Measurements from ENCODE around the gene MAPK8IP3. TPM values are rescaled to one million over a fixed set of nuclear protein-coding genes. Genes with fewer than 3 reads are reported as not detected.
A peak's percentile ranks its signal among the peaks of the same experiment; 100 is the strongest.

The MAPK8IP3 gene
- total RNA-seq, 2 donors from 2014 or later: 109 to 111 TPM

DNA sequence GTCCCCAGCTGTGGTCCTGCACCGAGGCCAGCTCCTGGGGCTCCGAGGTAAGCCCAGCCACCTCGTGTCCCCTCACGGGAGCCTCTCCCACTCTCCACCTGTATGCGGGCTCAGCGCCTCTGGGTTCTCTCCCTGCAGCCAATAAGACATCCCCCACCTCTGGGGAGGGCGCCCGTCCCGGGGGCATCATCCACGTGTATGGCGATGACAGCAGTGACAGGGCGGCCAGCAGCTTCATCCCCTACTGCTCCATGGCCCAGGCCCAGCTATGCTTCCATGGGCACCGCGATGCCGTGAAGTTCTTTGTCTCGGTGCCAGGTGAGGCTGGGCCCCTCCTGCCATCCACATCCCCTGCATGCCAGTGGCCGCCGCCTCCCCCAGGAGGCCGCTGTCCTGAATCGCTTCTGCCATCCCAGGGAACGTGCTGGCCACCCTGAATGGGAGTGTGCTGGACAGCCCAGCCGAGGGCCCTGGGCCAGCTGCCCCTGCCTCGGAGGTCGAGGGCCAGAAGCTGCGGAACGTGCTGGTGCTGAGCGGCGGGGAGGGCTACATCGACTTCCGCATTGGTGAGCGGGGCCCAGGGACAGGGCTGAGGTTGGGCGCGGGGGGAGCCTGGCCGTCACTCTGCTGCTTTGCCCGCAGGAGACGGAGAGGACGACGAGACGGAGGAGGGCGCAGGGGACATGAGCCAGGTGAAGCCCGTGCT lies 62.2 kb downstream of the MAPK8IP3 start:
- TF ChIP-seq, protein P1, sequence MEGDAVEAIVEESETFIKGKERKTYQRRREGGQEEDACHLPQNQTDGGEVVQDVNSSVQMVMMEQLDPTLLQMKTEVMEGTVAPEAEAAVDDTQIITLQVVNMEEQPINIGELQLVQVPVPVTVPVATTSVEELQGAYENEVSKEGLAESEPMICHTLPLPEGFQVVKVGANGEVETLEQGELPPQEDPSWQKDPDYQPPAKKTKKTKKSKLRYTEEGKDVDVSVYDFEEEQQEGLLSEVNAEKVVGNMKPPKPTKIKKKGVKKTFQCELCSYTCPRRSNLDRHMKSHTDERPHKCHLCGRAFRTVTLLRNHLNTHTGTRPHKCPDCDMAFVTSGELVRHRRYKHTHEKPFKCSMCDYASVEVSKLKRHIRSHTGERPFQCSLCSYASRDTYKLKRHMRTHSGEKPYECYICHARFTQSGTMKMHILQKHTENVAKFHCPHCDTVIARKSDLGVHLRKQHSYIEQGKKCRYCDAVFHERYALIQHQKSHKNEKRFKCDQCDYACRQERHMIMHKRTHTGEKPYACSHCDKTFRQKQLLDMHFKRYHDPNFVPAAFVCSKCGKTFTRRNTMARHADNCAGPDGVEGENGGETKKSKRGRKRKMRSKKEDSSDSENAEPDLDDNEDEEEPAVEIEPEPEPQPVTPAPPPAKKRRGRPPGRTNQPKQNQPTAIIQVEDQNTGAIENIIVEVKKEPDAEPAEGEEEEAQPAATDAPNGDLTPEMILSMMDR (IDR thresholded peaks at IDR 0.05): no peak
- Histone ChIP-seq H3K4me1 (ENCODE audit: control insufficient read depth in 1 of 2, low read depth in 2 of 2) (peaks cover 4 to 25% of the 10 kb centered on the region in 2 donors), H3K36me3 (peaks cover 42% of the 10 kb centered on the region), H3K9me3 (no peaks in the 10 kb centered on the region), H3K4me3 (no peak overlapping the region), H3K27ac (no peak overlapping the region), H3K27me3 (replicated peaks; ENCODE audit: insufficient read depth) (no peaks in the 10 kb centered on the region)
- ATAC-seq (ENCODE audit: insufficient number of reproducible peaks, low FRiP score, low read depth) (no peak), DNase-seq (ENCODE audit: low spot score) (no peak)

DNA sequence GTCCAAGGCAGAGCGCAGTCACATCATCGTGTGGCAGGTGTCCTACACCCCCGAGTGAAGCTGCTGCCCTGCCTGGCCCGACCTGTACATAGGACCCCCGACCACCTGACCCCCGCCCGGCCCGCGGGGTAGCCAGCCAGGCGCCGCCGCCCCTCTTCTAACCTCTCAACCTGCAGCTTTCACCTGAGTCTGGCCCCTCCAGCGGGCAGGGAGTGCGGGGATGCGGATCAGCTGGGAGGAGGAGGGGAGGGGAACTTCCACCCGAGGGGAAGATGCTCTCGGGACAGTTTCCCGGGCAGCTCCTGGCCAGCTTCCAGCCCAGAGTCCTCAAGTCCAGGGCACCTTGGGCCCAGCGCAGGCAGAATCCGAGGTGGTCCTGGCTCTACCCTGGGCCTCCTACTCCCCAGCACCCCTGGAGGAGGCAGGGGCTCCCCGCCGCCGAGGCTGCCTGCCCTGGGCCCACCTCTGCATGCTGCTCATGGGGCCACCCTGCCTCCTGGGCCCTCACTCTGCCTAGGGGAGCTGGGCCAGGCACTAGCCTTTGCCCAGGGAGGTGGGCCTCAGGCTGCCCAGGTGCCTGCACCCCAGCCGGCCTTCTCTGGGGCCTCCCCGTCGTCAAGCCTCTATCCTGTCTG lies 62.9 kb downstream of the MAPK8IP3 start:
- no peaks in the 10 kb centered on the region for H3K9me3 ChIP-seq
- peaks cover 6 to 28% of the 10 kb centered on the region in 2 donors for H3K4me1 ChIP-seq (ENCODE audit: control insufficient read depth in 1 of 2, low read depth in 2 of 2)
- H3K36me3 ChIP-seq: peaks cover 39% of the 10 kb centered on the region
- no peak overlapping the region for H3K27ac ChIP-seq
- TF ChIP-seq, protein P1 (IDR thresholded peaks at IDR 0.05): no peak
- no peaks in the 10 kb centered on the region for H3K27me3 ChIP-seq (replicated peaks; ENCODE audit: insufficient read depth)
- H3K4me3 ChIP-seq: no peak overlapping the region
- no peak for DNase-seq (ENCODE audit: low spot score)
- ATAC-seq (ENCODE audit: insufficient number of reproducible peaks, low FRiP score, low read depth): no peak

- peak overlapping the region; percentile 95 for H3K4me3 ChIP-seq
- no peaks in the 10 kb centered on the region for H3K9me3 ChIP-seq
- TF ChIP-seq, protein P1 (IDR thresholded peaks at IDR 0.05): no peak
- H3K27ac ChIP-seq: peak overlapping the region; percentile 84 to 92
- no peaks in the 10 kb centered on the region for H3K27me3 ChIP-seq (replicated peaks; ENCODE audit: insufficient read depth)
- peak; percentile 4 for ATAC-seq (ENCODE audit: insufficient number of reproducible peaks, low FRiP score, low read depth)
- H3K36me3 ChIP-seq: peaks cover 32% of the 10 kb centered on the region
- DNase-seq (ENCODE audit: low spot score): no peak
- H3K4me1 ChIP-seq (ENCODE audit: control insufficient read depth in 1 of 2, low read depth in 2 of 2): peaks cover 14 to 35% of the 10 kb centered on the region in 2 donors
Measured at GRCh38 chr16:1769402-1770300, 63.7 kb downstream of the MAPK8IP3 start.

DNA sequence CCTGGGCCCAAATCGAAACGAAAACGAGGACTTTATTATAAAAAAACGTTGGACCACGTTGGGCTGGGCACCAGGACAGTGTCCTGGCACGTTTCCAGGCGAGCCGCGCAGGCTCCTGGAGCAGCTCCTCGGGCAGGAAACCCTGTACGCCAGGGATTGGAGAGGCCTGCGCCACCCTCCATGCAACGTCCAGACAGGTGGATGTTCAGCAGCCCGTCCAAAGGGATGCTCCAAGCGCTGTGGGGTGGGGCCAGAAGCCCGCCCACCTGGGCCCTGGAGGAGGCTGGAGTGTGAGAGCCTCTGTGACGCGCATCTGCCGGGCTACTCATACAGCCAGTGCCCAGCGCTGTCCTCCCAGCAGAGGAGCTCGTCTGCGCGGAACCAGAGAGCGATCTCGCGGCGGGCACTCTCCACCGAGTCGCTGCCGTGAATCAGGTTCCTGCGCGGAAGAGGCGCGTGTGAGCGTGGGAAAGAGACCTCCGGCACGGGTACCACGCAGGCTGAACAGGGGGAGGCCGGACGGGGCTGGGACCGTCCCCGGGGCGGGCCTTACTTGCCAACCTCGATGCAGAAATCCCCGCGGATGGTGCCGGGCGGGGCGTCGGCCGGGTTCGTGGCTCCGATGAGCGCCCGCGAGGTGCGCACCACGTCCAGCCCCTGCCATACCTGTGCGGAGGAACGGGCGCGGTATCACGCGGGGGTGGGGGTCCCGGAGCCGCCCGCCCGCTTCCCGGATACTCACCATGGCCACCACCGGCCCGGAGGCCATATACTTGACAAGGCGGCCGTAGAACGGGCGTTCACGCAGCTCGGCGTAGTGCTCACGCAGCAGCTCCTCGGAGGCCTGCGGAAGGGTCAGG lies 64.6 kb downstream of the MAPK8IP3 start:
- DNase-seq (ENCODE audit: low spot score) (no peak), ATAC-seq (ENCODE audit: insufficient number of reproducible peaks, low FRiP score, low read depth) (peak; percentile 6)
- peaks cover 15 to 41% of the 10 kb centered on the region in 2 donors for H3K4me1 ChIP-seq (ENCODE audit: control insufficient read depth in 1 of 2, low read depth in 2 of 2)

More for the DNA sequence above, 64.6 kb downstream of the MAPK8IP3 start:
- Histone ChIP-seq H3K27ac (peak overlapping the region; percentile 84 to 92), H3K36me3 (peaks cover 24% of the 10 kb centered on the region), H3K27me3 (replicated peaks; ENCODE audit: insufficient read depth) (no peaks in the 10 kb centered on the region), H3K4me3 (peak overlapping the region; percentile 95), H3K9me3 (no peaks in the 10 kb centered on the region)
- TF ChIP-seq, protein P1 (IDR thresholded peaks at IDR 0.05): no peak
